HCT116 (cell line): ENCODE results near the gene RAB38. TPM values are rescaled to one million over a fixed set of nuclear protein-coding genes. Genes with fewer than 3 reads are reported as not detected.

ENCODE experiments used
- ATAC-seq: fragments of 200-7000 bp; cut with Tn5 transposase; 2 replicates; pipeline ENCODE4 v1.9.1; 2020; ENCODE audit warnings: mild to moderate bottlenecking, moderate library complexity
- BruUV-seq: library from RNA; stranded (reverse); fragments of 400-500 nt; replicated peaks from 2 replicates; lab custom pipeline; 2021; lab: Mats Ljungman, UMichigan
- CTCF ChIA-PET: fragments of 300-600 bp; sonication (Branson Sonifier 250); formaldehyde crosslinking; loops from one replicate; lab custom pipeline; 2021; ENCODE audit warnings: antibody characterized with exemption; lab: Charles Lee
- POLR2A ChIA-PET: fragments of 300-600, 350-600 bp; sonication (Branson Sonifier 250); formaldehyde crosslinking; loops from one replicate; lab custom pipeline; 2021; ENCODE audit warnings: antibody characterized with exemption; lab: Charles Lee
- RAD21 ChIA-PET, 2 experiments: fragments of 300-600 bp; sonication (Branson Sonifier 250); formaldehyde crosslinking; loops; one replicate each; lab custom pipeline; 2023; ENCODE audit warnings: low total read pairs in 2 of 2; ENCODE audit not compliant: uncharacterized antibody in 2 of 2, unreplicated experiment in 2 of 2, low non-redundant PET in 1 of 2; lab: Charles Lee
- DNase-seq: peaks from one replicate; pipeline ENCODE4 v3.0.0-alpha.2; 2010; ENCODE audit warnings: low read depth, low spot score
- H2AFZ ChIP-seq: fragments of 200-600 bp; shearing (Covaris generic), sonication (generic); 2 replicates; pipeline ENCODE4 v1.6.1; 2017; ENCODE audit warnings: low read depth, mixed run types, mixed read lengths, antibody characterized with exemption, low read length; ENCODE audit not compliant: poor library complexity, severe bottlenecking
- H3K27ac ChIP-seq: 2 replicates; pipeline ENCODE4 v1.5.1; 2012; ENCODE audit warnings: low read depth, low read length
- H3K27me3 ChIP-seq: fragments of 200-600 bp; sonication (generic); 2 replicates; pipeline ENCODE4 v1.6.1; 2016; ENCODE audit warnings: mixed run types, low read length, mixed read lengths; ENCODE audit not compliant: insufficient read depth
- H3K36me3 ChIP-seq, 2 experiments: fragments of 200-500 bp in 1 of 2; fragments of 200-600 bp in 1 of 2; sonication (Bioruptor generic) in 1 of 2; sonication (generic) in 1 of 2; 2 replicates each; pipeline versions ENCODE4 v1.5.1 to v1.6.1; 2014 to 2016; ENCODE audit warnings: low read length in 2 of 2, inconsistent platforms in 1 of 2, mixed read lengths in 1 of 2, mixed run types in 1 of 2; ENCODE audit not compliant: insufficient read depth in 2 of 2, control insufficient read depth in 1 of 2
- H3K4me1 ChIP-seq, 2 experiments: fragments of 200-600 bp in 1 of 2; sonication (generic) in 1 of 2; 2 replicates each; pipeline versions ENCODE4 v1.5.1 to v1.6.1; 2012 to 2017; ENCODE audit warnings: low read length in 2 of 2, inconsistent platforms in 1 of 2, mild to moderate bottlenecking in 1 of 2, mixed read lengths in 1 of 2, mixed run types in 1 of 2, moderate library complexity in 1 of 2; ENCODE audit not compliant: insufficient read depth in 2 of 2, control insufficient read depth in 1 of 2
- H3K4me2 ChIP-seq: fragments of 200-600 bp; sonication (generic); 2 replicates; pipeline ENCODE4 v1.6.1; 2017; ENCODE audit warnings: mixed run types, low read length, mixed read lengths
- H3K4me3 ChIP-seq, 2 experiments: fragments of 200-600 bp in 1 of 2; sonication (generic) in 1 of 2; replicated peaks in 1 of 2; 2 replicates each; pipeline ENCODE4 v1.5.1; 2011 to 2016; ENCODE audit warnings: low read length in 2 of 2, control low read depth in 1 of 2, low read depth in 1 of 2, mild to moderate bottlenecking in 1 of 2, mixed read lengths in 1 of 2, mixed run types in 1 of 2
- H3K79me2 ChIP-seq: fragments of 200-600 bp; sonication (generic); 2 replicates; pipeline ENCODE4 v1.6.1; 2017; ENCODE audit warnings: mild to moderate bottlenecking, mixed run types, low read length, moderate library complexity, mixed read lengths; ENCODE audit not compliant: insufficient read depth
- H3K9ac ChIP-seq: fragments of 200-600 bp; sonication (generic); 2 replicates; pipeline ENCODE4 v1.6.1; 2016; ENCODE audit warnings: low read length, mixed read lengths
- H3K9me2 ChIP-seq: fragments of 200-600 bp; sonication (generic), shearing (Covaris generic); 2 replicates; pipeline ENCODE4 v1.6.1; 2017; ENCODE audit warnings: mixed run types, mild to moderate bottlenecking, moderate library complexity; ENCODE audit not compliant: insufficient read depth
- H3K9me3 ChIP-seq, 2 experiments: fragments of 200-500 bp in 1 of 2; fragments of 200-600 bp in 1 of 2; sonication (Bioruptor generic) in 1 of 2; sonication (generic) in 1 of 2; 2 replicates each; pipeline ENCODE4 v1.6.1; 2014 to 2017; ENCODE audit warnings: low read length in 2 of 2, mixed read lengths in 2 of 2, inconsistent platforms in 1 of 2, low read depth in 1 of 2, mild to moderate bottlenecking in 1 of 2, mixed run types in 1 of 2, moderate library complexity in 1 of 2; ENCODE audit not compliant: control insufficient read depth in 1 of 2, insufficient read depth in 1 of 2
- H4K20me1 ChIP-seq: fragments of 200-600 bp; sonication (generic), shearing (Covaris generic); 2 replicates; pipeline ENCODE4 v1.6.1; 2017; ENCODE audit warnings: mixed run types, mild to moderate bottlenecking, moderate library complexity; ENCODE audit not compliant: insufficient read depth
- CEBPB ChIP-seq: IDR thresholded peaks from 2 replicates; pipeline ENCODE4 v1.6.1; 2012; ENCODE audit warnings: low read depth
- CTCF ChIP-seq, 3 experiments: fragments of 200-600 bp in 1 of 3; sonication (generic) in 1 of 3; IDR thresholded peaks in 2 of 3; conservative IDR thresholded peaks in 1 of 3; 2 replicates each; pipeline ENCODE4 v1.5.1; 2012 to 2017; ENCODE audit warnings: low read depth in 2 of 3, low read length in 2 of 3, antibody characterized with exemption in 1 of 3, borderline replicate concordance in 1 of 3, control low read depth in 1 of 3, mild to moderate bottlenecking in 1 of 3, mixed read lengths in 1 of 3, mixed run types in 1 of 3, moderate library complexity in 1 of 3; ENCODE audit not compliant: insufficient read depth in 1 of 3
- EGR1 ChIP-seq: IDR thresholded peaks from 2 replicates; pipeline ENCODE4 v1.6.1; 2012; ENCODE audit warnings: low read depth
- EZH2 ChIP-seq: fragments of 200-600 bp; sonication (generic); IDR thresholded peaks from 2 replicates; pipeline ENCODE4 v1.6.1; 2017; ENCODE audit warnings: antibody characterized with exemption, mixed run types
- EZH2phosphoT487 ChIP-seq: fragments of 200-600 bp; IDR thresholded peaks from 2 replicates; pipeline ENCODE4 v1.6.1; 2018; ENCODE audit warnings: antibody characterized with exemption, borderline replicate concordance
- MAX ChIP-seq: IDR thresholded peaks from 2 replicates; pipeline ENCODE4 v1.6.1; 2012
- REST ChIP-seq: IDR thresholded peaks from 2 replicates; pipeline ENCODE4 v1.6.1; 2012; ENCODE audit warnings: low read depth
- SP1 ChIP-seq: IDR thresholded peaks from 2 replicates; pipeline ENCODE4 v1.6.1; 2012; ENCODE audit warnings: low read depth
- TCF7L2 ChIP-seq: IDR thresholded peaks from 2 replicates; pipeline ENCODE4 v1.7.0; 2011; ENCODE audit warnings: borderline replicate concordance, inconsistent platforms; ENCODE audit not compliant: insufficient read depth, insufficient read length; ENCODE audit errors: extremely low read depth
- ZFX ChIP-seq: fragments of 450-650 bp; IDR thresholded peaks from 2 replicates; pipeline ENCODE4 v1.6.1; 2017
- ZNF274 ChIP-seq: fragments of 200-500 bp; sonication (Bioruptor generic); IDR thresholded peaks from 2 replicates; pipeline ENCODE4 v1.6.1; 2014; ENCODE audit warnings: mild to moderate bottlenecking, low read depth, low read length, inconsistent platforms
- intact Hi-C: fragments of 100-400 bp; cut with micrococcal nuclease; formaldehyde crosslinking; loops from 2 replicates; pipeline ENCODE4 v1.10.0; 2022
- total RNA-seq: library from RNA; stranded (reverse); gene quantifications from one replicate; pipeline ENCODE4 v1.2.1, GENCODE V29; 2021; ENCODE audit not compliant: unreplicated experiment
- TF ChIP-seq, protein P1 (sequence below): IDR thresholded peaks from 2 replicates; pipeline ENCODE4 v1.6.1; 2012

The RAB38 gene
- total RNA-seq, 1 experiment from 2014 or later, result 15.1 TPM

DNA sequence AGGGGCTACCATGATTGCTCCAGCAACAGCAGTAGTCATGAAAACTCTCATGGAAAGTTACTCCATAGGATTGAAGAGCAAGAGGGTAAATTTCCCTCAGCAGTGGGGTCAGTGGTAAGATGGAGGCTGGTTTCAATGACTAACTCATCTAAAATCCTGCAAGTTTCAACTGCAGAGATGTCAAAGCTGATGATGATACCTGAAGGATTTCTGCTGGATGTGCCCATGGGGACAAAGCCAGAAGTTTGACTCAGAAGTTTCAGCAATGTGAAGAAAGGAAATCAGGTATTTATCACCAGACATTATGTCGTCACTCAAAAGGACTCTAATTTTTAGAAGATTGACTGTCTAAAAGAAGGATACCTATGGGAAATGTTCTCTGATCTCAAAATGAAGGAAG, 29.1 kb downstream of the RAB38 start:
- no peak for ATAC-seq
- Histone ChIP-seq H2AFZ (no peak overlapping the region), H3K27ac (no peak overlapping the region), H3K4me3 (no peak overlapping the region), H3K36me3 (no peaks in the 10 kb centered on the region), H3K9ac (no peak overlapping the region), H3K4me1 (no peaks in the 10 kb centered on the region), H3K79me2 (no peaks in the 10 kb centered on the region), H3K9me2 (no peaks in the 10 kb centered on the region), H4K20me1 (no peaks in the 10 kb centered on the region), H3K4me2 (no peak overlapping the region), H3K27me3 (no peaks in the 10 kb centered on the region), H3K9me3 (no peaks in the 10 kb centered on the region)
- RAD21 ChIA-PET, result no interaction called here
- CTCF ChIA-PET, result no interaction called here
- POLR2A ChIA-PET, result no interaction called here
- DNase-seq, result no peak
- TF ChIP-seq TCF7L2, result no peak
- TF ChIP-seq CEBPB, result no peak
- TF ChIP-seq ZNF274, result no peak
- TF ChIP-seq ZFX, result no peak
- no peak for TF ChIP-seq SP1
- no peak for TF ChIP-seq REST
- no TSS peak for BruUV-seq
- intact Hi-C loops, result no loop called here

GRCh38 chr11:88139865-88140264, 35.4 kb downstream of the RAB38 start:
- TF ChIP-seq EZH2phosphoT487 (no peak), MAX (no peak), EGR1 (no peak), EZH2 (no peak), CTCF (IDR thresholded peaks at IDR 0.05 in 2 of 3, conservative IDR thresholded peaks at IDR 0.05 in 1 of 3; ENCODE audit: borderline replicate concordance in 1 of 3, insufficient read depth in 1 of 3, low read depth in 2 of 3, low read length in 2 of 3) (no peak)
- TF ChIP-seq, protein P1, sequence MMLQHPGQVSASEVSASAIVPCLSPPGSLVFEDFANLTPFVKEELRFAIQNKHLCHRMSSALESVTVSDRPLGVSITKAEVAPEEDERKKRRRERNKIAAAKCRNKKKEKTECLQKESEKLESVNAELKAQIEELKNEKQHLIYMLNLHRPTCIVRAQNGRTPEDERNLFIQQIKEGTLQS, result no peak
- Histone ChIP-seq H3K9me3 (no peaks in the 10 kb centered on the region), H3K9ac (no peak overlapping the region), H3K4me2 (no peak overlapping the region), H3K27ac (no peak overlapping the region), H3K36me3 (no peaks in the 10 kb centered on the region), H3K79me2 (no peaks in the 10 kb centered on the region), H2AFZ (no peak overlapping the region), H4K20me1 (no peaks in the 10 kb centered on the region), H3K27me3 (no peaks in the 10 kb centered on the region), H3K9me2 (no peaks in the 10 kb centered on the region), H3K4me1 (no peaks in the 10 kb centered on the region), H3K4me3 (no peak overlapping the region)
- no peak for DNase-seq
- intact Hi-C loops, result no loop called here
- ChIA-PET CTCF (no interaction called here), RAD21 (no interaction called here), POLR2A (no interaction called here)
- no TSS peak for BruUV-seq
- ATAC-seq, result no peak
